22Rv1 (cell line): ENCODE results near the gene SORL1.

ENCODE experiments used
- H3K27ac ChIP-seq: fragments of 450-650 bp; 2 replicates; pipeline ENCODE4 v1.5.1; 2017
- ZFX ChIP-seq: fragments of 450-650 bp; IDR thresholded peaks from 2 replicates; pipeline ENCODE4 v1.6.1; 2017; ENCODE audit warnings: antibody characterized with exemption, borderline replicate concordance
- TF ChIP-seq, protein P1 (sequence below): fragments of 450-650 bp; IDR thresholded peaks from 2 replicates; pipeline ENCODE4 v1.5.1; 2017; ENCODE audit warnings: mild to moderate bottlenecking

SORL1 gene

GRCh38 chr11:121530257-121530656, 78.1 kb downstream of the SORL1 start:
- no peak overlapping the region for H3K27ac ChIP-seq
- TF ChIP-seq, protein P1, sequence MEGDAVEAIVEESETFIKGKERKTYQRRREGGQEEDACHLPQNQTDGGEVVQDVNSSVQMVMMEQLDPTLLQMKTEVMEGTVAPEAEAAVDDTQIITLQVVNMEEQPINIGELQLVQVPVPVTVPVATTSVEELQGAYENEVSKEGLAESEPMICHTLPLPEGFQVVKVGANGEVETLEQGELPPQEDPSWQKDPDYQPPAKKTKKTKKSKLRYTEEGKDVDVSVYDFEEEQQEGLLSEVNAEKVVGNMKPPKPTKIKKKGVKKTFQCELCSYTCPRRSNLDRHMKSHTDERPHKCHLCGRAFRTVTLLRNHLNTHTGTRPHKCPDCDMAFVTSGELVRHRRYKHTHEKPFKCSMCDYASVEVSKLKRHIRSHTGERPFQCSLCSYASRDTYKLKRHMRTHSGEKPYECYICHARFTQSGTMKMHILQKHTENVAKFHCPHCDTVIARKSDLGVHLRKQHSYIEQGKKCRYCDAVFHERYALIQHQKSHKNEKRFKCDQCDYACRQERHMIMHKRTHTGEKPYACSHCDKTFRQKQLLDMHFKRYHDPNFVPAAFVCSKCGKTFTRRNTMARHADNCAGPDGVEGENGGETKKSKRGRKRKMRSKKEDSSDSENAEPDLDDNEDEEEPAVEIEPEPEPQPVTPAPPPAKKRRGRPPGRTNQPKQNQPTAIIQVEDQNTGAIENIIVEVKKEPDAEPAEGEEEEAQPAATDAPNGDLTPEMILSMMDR = no peak
- TF ChIP-seq ZFX = no peak

- TF ChIP-seq, protein P1 = no peak
- TF ChIP-seq ZFX = no peak
- no peak overlapping the region for H3K27ac ChIP-seq
Observed at GRCh38 chr11:121533601-121534000, 81.5 kb downstream of the SORL1 start.

- no peak overlapping the region for H3K27ac ChIP-seq
Observed at GRCh38 chr11:121534131-121535093, 82.3 kb downstream of the SORL1 start.

GRCh38 chr11:121535129-121535796, 83.1 kb downstream of the SORL1 start:
- no peak overlapping the region for H3K27ac ChIP-seq
- TF ChIP-seq, protein P1 = no peak
- no peak for TF ChIP-seq ZFX

More at GRCh38 chr11:121534131-121535093, 82.3 kb downstream of the SORL1 start:
- no peak for TF ChIP-seq ZFX
- TF ChIP-seq, protein P1 = no peak

DNA sequence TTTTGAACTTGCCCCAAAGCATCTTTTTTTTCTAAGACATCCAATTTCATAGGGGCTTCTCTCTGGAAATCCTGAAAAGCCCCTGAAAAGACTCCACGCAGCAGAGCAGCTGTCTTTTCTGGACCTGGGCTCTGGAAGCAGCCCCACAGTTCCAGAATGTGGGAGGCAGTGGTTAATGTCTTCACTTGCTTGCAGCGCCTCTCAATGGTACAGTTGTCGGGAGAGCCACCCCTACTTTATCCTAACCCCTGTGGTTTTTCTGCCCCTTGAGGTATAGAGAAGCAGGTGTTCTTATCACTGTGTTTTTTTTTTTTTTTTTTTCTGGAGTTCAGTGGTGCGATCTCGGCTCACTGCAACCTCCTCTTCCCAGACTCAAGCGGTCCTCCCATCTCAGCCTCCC, 84.0 kb downstream of the SORL1 start:
- TF ChIP-seq, protein P1 = no peak
- TF ChIP-seq ZFX = no peak

GRCh38 chr11:121538054-121538453, 85.9 kb downstream of the SORL1 start:
- TF ChIP-seq, protein P1 = no peak
- TF ChIP-seq ZFX = no peak
- H3K27ac ChIP-seq = no peak overlapping the region

More for the DNA sequence above, 84.0 kb downstream of the SORL1 start:
- H3K27ac ChIP-seq = no peak overlapping the region

DNA sequence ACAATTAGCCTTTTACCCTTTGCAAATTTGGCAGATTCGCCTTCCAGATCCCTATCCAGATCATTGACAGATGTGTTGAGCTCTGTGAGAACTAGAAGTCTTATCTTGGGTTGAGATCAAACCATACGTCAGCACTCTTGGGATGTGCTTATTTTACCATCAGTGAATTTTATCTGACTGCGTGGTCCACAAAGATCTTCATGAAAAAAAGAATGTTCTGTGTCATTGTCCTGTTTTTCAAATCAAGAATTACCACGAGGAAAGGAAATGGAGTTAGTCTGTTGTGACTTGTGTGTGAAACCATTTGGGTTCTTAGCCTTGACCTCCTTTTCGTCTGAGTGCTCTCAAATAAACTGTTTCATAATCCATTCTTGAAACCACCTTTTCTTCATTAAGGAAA, 86.9 kb downstream of the SORL1 start:
- no peak overlapping the region for H3K27ac ChIP-seq
- no peak for TF ChIP-seq ZFX
- TF ChIP-seq, protein P1 = no peak
